GM12878 (cell line): ENCODE measurements around the gene YTHDF1. TPM values are rescaled to one million over a fixed set of nuclear protein-coding genes. Genes with fewer than 3 reads are reported as not detected.

Experiments used
- ATAC-seq: fragments of 200-7000 bp; cut with Tn5 transposase; 3 replicates; pipeline ENCODE4 v1.9.1; 2020; ENCODE audit warnings: mild to moderate bottlenecking, moderate library complexity
- BruUV-seq: library from RNA; stranded (reverse); fragments of 400-500 nt; replicated peaks from 2 replicates; lab custom pipeline; 2021; lab: Mats Ljungman, UMichigan
- CTCF ChIA-PET: fragments of 300-600 bp; sonication (Branson Sonifier 250); formaldehyde crosslinking; extraction: SDS; loops from one replicate; lab custom pipeline; 2021; ENCODE audit warnings: inconsistent platforms; lab: Yijun Ruan, JAX
- POLR2A ChIA-PET: fragments of 350-600 bp; formaldehyde crosslinking; extraction: SDS; loops from one replicate; lab custom pipeline; 2021; ENCODE audit warnings: inconsistent platforms; lab: Charles Lee
- RAD21 ChIA-PET: fragments of 300-600 bp; sonication (Branson Sonifier 250); formaldehyde crosslinking; loops from one replicate; lab custom pipeline; 2023; ENCODE audit warnings: antibody characterized with exemption; ENCODE audit not compliant: unreplicated experiment; lab: Charles Lee
- SMC1A ChIA-PET: fragments of 300-600 bp; sonication (Branson Sonifier 250); formaldehyde crosslinking; loops from one replicate; lab custom pipeline; 2023; ENCODE audit not compliant: unreplicated experiment, uncharacterized antibody; lab: Charles Lee
- DNase-seq: peaks from one replicate; pipeline ENCODE4 v3.0.0-alpha.2; 2011; ENCODE audit warnings: low read depth, low spot score
- FAIRE-seq: peaks from 3 replicates; lab custom pipeline; 2011; peaks lifted over from hg19 to GRCh38; lab: Jason Lieb, UNC
- H2AFZ ChIP-seq: 2 replicates; pipeline ENCODE4 v1.6.0; 2011; ENCODE audit warnings: low read depth, low read length, control low read depth; ENCODE audit not compliant: control insufficient read depth
- H3K27ac ChIP-seq: 2 replicates; pipeline ENCODE4 v1.5.1; 2011; ENCODE audit warnings: control low read depth; ENCODE audit not compliant: control insufficient read depth, insufficient read depth
- H3K27me3 ChIP-seq, 2 experiments: replicated peaks in 1 of 2; 2 replicates each; pipeline versions ENCODE4 v1.6.0 to v1.6.1; 2011; ENCODE audit warnings: low read length in 1 of 2; ENCODE audit not compliant: control insufficient read depth in 2 of 2, insufficient read depth in 2 of 2
- H3K36me3 ChIP-seq, 2 experiments: 2 replicates each; pipeline ENCODE4 v1.5.1; 2011; ENCODE audit warnings: low read length in 1 of 2; ENCODE audit not compliant: control insufficient read depth in 2 of 2, insufficient read depth in 2 of 2
- H3K4me1 ChIP-seq: 2 replicates; pipeline ENCODE4 v1.6.1; 2011; ENCODE audit warnings: mild to moderate bottlenecking, low read length, moderate library complexity, mixed read lengths; ENCODE audit not compliant: control insufficient read depth, insufficient read depth
- H3K4me2 ChIP-seq: 2 replicates; pipeline ENCODE4 v1.6.0; 2011; ENCODE audit warnings: control low read depth; ENCODE audit not compliant: control insufficient read depth, insufficient read depth
- H3K4me3 ChIP-seq: fragments of 200-600 bp; sonication (generic); 2 replicates; pipeline ENCODE4 v1.5.1; 2016
- H3K79me2 ChIP-seq: 2 replicates; pipeline ENCODE4 v1.6.0; 2011; ENCODE audit warnings: low read length; ENCODE audit not compliant: control insufficient read depth, insufficient read depth
- H3K9ac ChIP-seq: 2 replicates; pipeline ENCODE4 v1.8.0; 2011; ENCODE audit warnings: low read length, control low read depth, mixed read lengths; ENCODE audit not compliant: control insufficient read depth, insufficient read depth
- H3K9me3 ChIP-seq: replicated peaks from 3 replicates; pipeline ENCODE4 v1.5.1; 2011; ENCODE audit warnings: mild to moderate bottlenecking, low read length; ENCODE audit not compliant: control insufficient read depth, insufficient read depth
- H4K20me1 ChIP-seq: 2 replicates; pipeline ENCODE4 v1.6.0; 2011; ENCODE audit not compliant: control insufficient read depth, insufficient read depth
- E2F4 ChIP-seq: IDR thresholded peaks from 2 replicates; pipeline ENCODE4 v1.6.1; 2012; ENCODE audit warnings: low read depth, low read length, improper control_type of control experiment
- E2F8 ChIP-seq: fragments of 450-650 bp; IDR thresholded peaks from 2 replicates; pipeline ENCODE4 v1.6.1; 2018; ENCODE audit warnings: mild to moderate bottlenecking, low read depth, moderate library complexity; ENCODE audit not compliant: partially characterized antibody
- IRF5 ChIP-seq: fragments of 450-650 bp; IDR thresholded peaks from 2 replicates; pipeline ENCODE4 v1.6.1; 2017; ENCODE audit warnings: borderline replicate concordance
- SPI1 ChIP-seq: IDR thresholded peaks from 2 replicates; pipeline ENCODE4 v1.6.1; 2011; ENCODE audit warnings: low read depth, mild to moderate bottlenecking, low read length, moderate library complexity, borderline replicate concordance; ENCODE audit not compliant: insufficient read depth
- WGBS: methylation state at CpG from one replicate; pipeline ENCODE4 v1.1.6; 2016; ENCODE audit warnings: low lambda C conversion rate; ENCODE audit not compliant: insufficient replicate concordance, insufficient coverage; ENCODE audit errors: missing lambda C conversion rate; 5-methylcytosine and 5-hydroxymethylcytosine counted together
- in situ Hi-C: fragments of 300-500 bp; cut with MboI; formaldehyde crosslinking; loops from 9 replicates; pipeline ENCODE4 v1.14.3; 2018; ENCODE audit warnings: mixed read lengths
- intact Hi-C: fragments of 100-400 bp; cut with micrococcal nuclease; formaldehyde crosslinking; loops from one replicate; pipeline ENCODE4 v1.14.2; 2022; ENCODE audit not compliant: unreplicated experiment
- polyA plus RNA-seq, 11 experiments: library from polyadenylated mRNA; depleted of rRNA in 4 of 11; unstranded in 6 of 11; stranded (reverse) in 5 of 11; fragments of >200 nt; fragmentation: Nextera tagmentation in 4 of 11; fragmentation: Illumina TruSeq in 1 of 11; extraction: Ambion mirVana in 4 of 11; extraction: Trizol in 1 of 11; gene quantifications; 1 replicate in 1 of 11; 2 replicates in 10 of 11; pipeline versions ENCODE4 v1.2.1 to v1.2.3, GENCODE V29; 2011 to 2016; ENCODE audit warnings: inconsistent platforms in 2 of 11, missing spikeins in 2 of 11, low read depth in 1 of 11
- total RNA-seq, 4 experiments: library from RNA; depleted of rRNA in 3 of 4; stranded (reverse); fragments of >200 nt in 3 of 4; fragmentation: Illumina TruSeq in 1 of 4; extraction: Trizol in 1 of 4; gene quantifications; 2 replicates each; pipeline versions ENCODE4 v1.2.1 to v1.2.3, GENCODE V29; 2013 to 2021

Gene YTHDF1
- total and polyA plus RNA-seq, 10 of the 15 experiments (the other 5 are each of a cell fraction or from before 2014, with no cell fraction given): 4.6 to 37.8 (median 20.5) TPM

DNA sequence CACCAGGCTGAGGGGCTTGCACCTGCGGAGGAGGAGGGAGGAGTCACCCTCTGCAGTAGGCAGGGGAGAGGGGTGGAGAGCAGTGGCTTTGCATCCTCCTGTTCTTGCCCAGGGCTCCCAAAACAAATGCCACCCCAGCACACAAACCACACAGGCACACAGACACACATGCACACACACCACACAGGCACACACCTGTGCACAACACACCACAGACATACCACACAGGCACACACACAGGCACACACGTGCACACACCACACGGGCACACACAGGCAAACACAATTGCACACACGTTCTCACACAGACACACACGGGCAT, 26.6 kb downstream of the YTHDF1 start (continued):
- TF ChIP-seq E2F4 (no peak), SPI1 (no peak)

GRCh38 chr20:63188641-63189321, 27.1 kb downstream of the YTHDF1 start:
- WGBS: 40% methylated on average over 15 of the region's 15 CpGs
- Histone ChIP-seq H3K27ac (no peak overlapping the region), H3K4me1 (no peaks in the 10 kb centered on the region), H3K9me3 (no peaks in the 10 kb centered on the region), H3K36me3 (no peaks in the 10 kb centered on the region), H4K20me1 (no peaks in the 10 kb centered on the region), H3K79me2 (no peaks in the 10 kb centered on the region), H2AFZ (no peak overlapping the region)
- intact Hi-C loops: no loop called here
- ChIA-PET CTCF (no interaction called here), POLR2A (no interaction called here)
- in situ Hi-C loops: no loop called here
- no peak for ATAC-seq
- DNase-seq: no peak
- TF ChIP-seq IRF5 (no peak), E2F8 (no peak)
- TF ChIP-seq, all 136 proteins: peak for 0
- FAIRE-seq: no peak
- Histone ChIP-seq H3K27me3 (no peaks in the 10 kb centered on the region), H3K4me2 (no peak overlapping the region), H3K9ac (no peak overlapping the region), H3K4me3 (no peak overlapping the region)
- RAD21 ChIA-PET: no interaction called here
- BruUV-seq: no TSS peak
- SMC1A ChIA-PET: no interaction called here
